GM12878 (cell line): ENCODE results near the gene THY1. TPM values are rescaled to one million over a fixed set of nuclear protein-coding genes. Genes with fewer than 3 reads are reported as not detected.

ENCODE experiments used
- ATAC-seq: fragments of 200-7000 bp; cut with Tn5 transposase; 3 replicates; pipeline ENCODE4 v1.9.1; 2020; ENCODE audit warnings: mild to moderate bottlenecking, moderate library complexity
- BruUV-seq: library from RNA; stranded (reverse); fragments of 400-500 nt; replicated peaks from 2 replicates; lab custom pipeline; 2021; lab: Mats Ljungman, UMichigan
- CTCF ChIA-PET: fragments of 300-600 bp; sonication (Branson Sonifier 250); formaldehyde crosslinking; extraction: SDS; loops from one replicate; lab custom pipeline; 2021; ENCODE audit warnings: inconsistent platforms; lab: Yijun Ruan, JAX
- POLR2A ChIA-PET: fragments of 350-600 bp; formaldehyde crosslinking; extraction: SDS; loops from one replicate; lab custom pipeline; 2021; ENCODE audit warnings: inconsistent platforms; lab: Charles Lee
- RAD21 ChIA-PET: fragments of 300-600 bp; sonication (Branson Sonifier 250); formaldehyde crosslinking; loops from one replicate; lab custom pipeline; 2023; ENCODE audit warnings: antibody characterized with exemption; ENCODE audit not compliant: unreplicated experiment; lab: Charles Lee
- SMC1A ChIA-PET: fragments of 300-600 bp; sonication (Branson Sonifier 250); formaldehyde crosslinking; loops from one replicate; lab custom pipeline; 2023; ENCODE audit not compliant: unreplicated experiment, uncharacterized antibody; lab: Charles Lee
- DNase-seq: peaks from one replicate; pipeline ENCODE4 v3.0.0-alpha.2; 2011; ENCODE audit warnings: low read depth, low spot score
- FAIRE-seq: peaks from 3 replicates; lab custom pipeline; 2011; peaks lifted over from hg19 to GRCh38; lab: Jason Lieb, UNC
- H2AFZ ChIP-seq: 2 replicates; pipeline ENCODE4 v1.6.0; 2011; ENCODE audit warnings: low read depth, low read length, control low read depth; ENCODE audit not compliant: control insufficient read depth
- H3K27ac ChIP-seq: 2 replicates; pipeline ENCODE4 v1.5.1; 2011; ENCODE audit warnings: control low read depth; ENCODE audit not compliant: control insufficient read depth, insufficient read depth
- H3K27me3 ChIP-seq, 2 experiments: replicated peaks in 1 of 2; 2 replicates each; pipeline versions ENCODE4 v1.6.0 to v1.6.1; 2011; ENCODE audit warnings: low read length in 1 of 2; ENCODE audit not compliant: control insufficient read depth in 2 of 2, insufficient read depth in 2 of 2
- H3K36me3 ChIP-seq, 2 experiments: 2 replicates each; pipeline ENCODE4 v1.5.1; 2011; ENCODE audit warnings: low read length in 1 of 2; ENCODE audit not compliant: control insufficient read depth in 2 of 2, insufficient read depth in 2 of 2
- H3K4me1 ChIP-seq: 2 replicates; pipeline ENCODE4 v1.6.1; 2011; ENCODE audit warnings: mild to moderate bottlenecking, low read length, moderate library complexity, mixed read lengths; ENCODE audit not compliant: control insufficient read depth, insufficient read depth
- H3K4me2 ChIP-seq: 2 replicates; pipeline ENCODE4 v1.6.0; 2011; ENCODE audit warnings: control low read depth; ENCODE audit not compliant: control insufficient read depth, insufficient read depth
- H3K4me3 ChIP-seq: fragments of 200-600 bp; sonication (generic); 2 replicates; pipeline ENCODE4 v1.5.1; 2016
- H3K79me2 ChIP-seq: 2 replicates; pipeline ENCODE4 v1.6.0; 2011; ENCODE audit warnings: low read length; ENCODE audit not compliant: control insufficient read depth, insufficient read depth
- H3K9ac ChIP-seq: 2 replicates; pipeline ENCODE4 v1.8.0; 2011; ENCODE audit warnings: low read length, control low read depth, mixed read lengths; ENCODE audit not compliant: control insufficient read depth, insufficient read depth
- H3K9me3 ChIP-seq: replicated peaks from 3 replicates; pipeline ENCODE4 v1.5.1; 2011; ENCODE audit warnings: mild to moderate bottlenecking, low read length; ENCODE audit not compliant: control insufficient read depth, insufficient read depth
- H4K20me1 ChIP-seq: 2 replicates; pipeline ENCODE4 v1.6.0; 2011; ENCODE audit not compliant: control insufficient read depth, insufficient read depth
- ATF7 ChIP-seq: fragments of 450-650 bp; IDR thresholded peaks from 2 replicates; pipeline ENCODE4 v1.6.1; 2016; ENCODE audit warnings: low read depth, mild to moderate bottlenecking
- EED ChIP-seq: sonication (generic); IDR thresholded peaks from 2 replicates; pipeline ENCODE4 v1.6.1; 2016; ENCODE audit warnings: antibody characterized with exemption, low read depth
- ETV6 ChIP-seq, 2 experiments: fragments of 450-650 bp in 1 of 2; IDR thresholded peaks in 1 of 2; conservative IDR thresholded peaks in 1 of 2; 2 replicates each; pipeline ENCODE4 v1.6.1; 2014; ENCODE audit warnings: antibody characterized with exemption in 1 of 2, borderline replicate concordance in 1 of 2, low read depth in 1 of 2, mild to moderate bottlenecking in 1 of 2, moderate library complexity in 1 of 2
- IKZF1 ChIP-seq: fragments of 450-650 bp; conservative IDR thresholded peaks from 2 replicates; pipeline ENCODE4 v1.6.1; 2017; ENCODE audit warnings: antibody characterized with exemption, mild to moderate bottlenecking
- IKZF2 ChIP-seq, 2 experiments: fragments of 450-650 bp; IDR thresholded peaks; 2 replicates each; pipeline ENCODE4 v1.6.1; 2017; ENCODE audit warnings: mild to moderate bottlenecking in 2 of 2, moderate library complexity in 2 of 2
- IRF5 ChIP-seq: fragments of 450-650 bp; IDR thresholded peaks from 2 replicates; pipeline ENCODE4 v1.6.1; 2017; ENCODE audit warnings: borderline replicate concordance
- MXI1 ChIP-seq: fragments of 150-350 bp; IDR thresholded peaks from 2 replicates; pipeline ENCODE4 v1.6.1; 2011; ENCODE audit warnings: low read depth, mild to moderate bottlenecking, inconsistent platforms, low read length, improper control_type of control experiment
- NFXL1 ChIP-seq: fragments of 450-650 bp; IDR thresholded peaks from 2 replicates; pipeline ENCODE4 v1.6.1; 2017; ENCODE audit warnings: antibody characterized with exemption, mild to moderate bottlenecking, borderline replicate concordance
- NFYB ChIP-seq: IDR thresholded peaks from 2 replicates; pipeline ENCODE4 v1.6.1; 2011; ENCODE audit warnings: low read depth, mild to moderate bottlenecking, low read length, improper control_type of control experiment, moderate library complexity; ENCODE audit not compliant: insufficient read depth
- SREBF2 ChIP-seq: IDR thresholded peaks from 2 replicates; pipeline ENCODE4 v1.6.1; 2012; ENCODE audit warnings: mild to moderate bottlenecking, low read length
- TARDBP ChIP-seq: IDR thresholded peaks from 2 replicates; pipeline ENCODE4 v1.6.1; 2016; ENCODE audit warnings: borderline replicate concordance
- ZBTB33 ChIP-seq: fragments of 450-650 bp; IDR thresholded peaks from 2 replicates; pipeline ENCODE4 v1.6.1; 2017; ENCODE audit warnings: mild to moderate bottlenecking
- ZNF207 ChIP-seq: fragments of 450-650 bp; IDR thresholded peaks from 2 replicates; pipeline ENCODE4 v1.6.1; 2014; ENCODE audit warnings: antibody characterized with exemption, mild to moderate bottlenecking, borderline replicate concordance
- WGBS: methylation state at CpG from one replicate; pipeline ENCODE4 v1.1.6; 2016; ENCODE audit warnings: low lambda C conversion rate; ENCODE audit not compliant: insufficient replicate concordance, insufficient coverage; ENCODE audit errors: missing lambda C conversion rate; 5-methylcytosine and 5-hydroxymethylcytosine counted together
- in situ Hi-C: fragments of 300-500 bp; cut with MboI; formaldehyde crosslinking; loops from 9 replicates; pipeline ENCODE4 v1.14.3; 2018; ENCODE audit warnings: mixed read lengths
- intact Hi-C: fragments of 100-400 bp; cut with micrococcal nuclease; formaldehyde crosslinking; loops from one replicate; pipeline ENCODE4 v1.14.2; 2022; ENCODE audit not compliant: unreplicated experiment
- polyA plus RNA-seq, 11 experiments: library from polyadenylated mRNA; depleted of rRNA in 4 of 11; unstranded in 6 of 11; stranded (reverse) in 5 of 11; fragments of >200 nt; fragmentation: Nextera tagmentation in 4 of 11; fragmentation: Illumina TruSeq in 1 of 11; extraction: Ambion mirVana in 4 of 11; extraction: Trizol in 1 of 11; gene quantifications; 1 replicate in 1 of 11; 2 replicates in 10 of 11; pipeline versions ENCODE4 v1.2.1 to v1.2.3, GENCODE V29; 2011 to 2016; ENCODE audit warnings: inconsistent platforms in 2 of 11, missing spikeins in 2 of 11, low read depth in 1 of 11
- total RNA-seq, 4 experiments: library from RNA; depleted of rRNA in 3 of 4; stranded (reverse); fragments of >200 nt in 3 of 4; fragmentation: Illumina TruSeq in 1 of 4; extraction: Trizol in 1 of 4; gene quantifications; 2 replicates each; pipeline versions ENCODE4 v1.2.1 to v1.2.3, GENCODE V29; 2013 to 2021

Gene THY1
- total and polyA plus RNA-seq, 10 of the 15 experiments (the other 5 are each of a cell fraction or from before 2014, with no cell fraction given), result 0.86 to 20.1 (median 3.2) TPM

- TF ChIP-seq ZBTB33 (no peak), IKZF2 (IDR thresholded peaks at IDR 0.05) (no peak), MXI1 (no peak), SREBF2 (no peak)
These were observed 42.7 kb downstream of the THY1 start (continued) for GRCh38 chr11:119380160-119380826.

GRCh38 chr11:119378851-119379465 is 44.0 kb downstream of the THY1 start:
- FAIRE-seq, result no peak
- Histone ChIP-seq H3K79me2 (no peaks in the 10 kb centered on the region), H3K4me3 (no peak overlapping the region)
- SMC1A ChIA-PET, result interaction anchor here (0.6 to 0.8 kb wide), 2 partner anchors 96 to 419 kb away, joined by 3 to 4 read pairs; no protein-coding TSS in a partner anchor
- no peak for TF ChIP-seq IKZF1
- no peak for TF ChIP-seq ATF7
- no peak for TF ChIP-seq EED
- no peak for TF ChIP-seq ETV6 (conservative IDR thresholded peaks at IDR 0.05 in 1 of 2, IDR thresholded peaks at IDR 0.05 in 1 of 2; ENCODE audit: borderline replicate concordance in 1 of 2, low read depth in 1 of 2)
- no peak for TF ChIP-seq TARDBP
- TF ChIP-seq ZNF207, result no peak
- no peak for TF ChIP-seq IRF5
- TF ChIP-seq NFXL1, result no peak
- TF ChIP-seq NFYB, result no peak
- TF ChIP-seq, all 136 proteins: peak for 0
- CTCF ChIA-PET, result interaction anchor here (1.4 to 17.9 kb wide), 3 partner anchors 22 to 96 kb away, joined by 5 to 183 read pairs (median 5); no protein-coding TSS in a partner anchor
- intact Hi-C loops, result no loop called here
- no peaks in the 10 kb centered on the region for H3K36me3 ChIP-seq
- no peak for ATAC-seq
- H3K27me3 ChIP-seq, result peaks cover 0 to 8% of the 10 kb centered on the region in 2 experiments; a peak in 3 of 4 replicates
- no peaks in the 10 kb centered on the region for H4K20me1 ChIP-seq
- no peaks in the 10 kb centered on the region for H3K9me3 ChIP-seq
- RAD21 ChIA-PET, result interaction anchor here (0.9 kb wide), 1 partner anchor 96 kb away, joined by 3 read pairs; no protein-coding TSS in a partner anchor
- no TSS peak for BruUV-seq
- DNase-seq, result no peak
- POLR2A ChIA-PET, result no interaction called here
- in situ Hi-C loops, result no loop called here
- H3K4me1 ChIP-seq, result 0 out of 2 replicates have a peak, but pooled peaks cover 3% of the 10 kb centered on the region
- H3K4me2 ChIP-seq, result no peak overlapping the region
- no peak overlapping the region for H3K9ac ChIP-seq
- no peak overlapping the region for H2AFZ ChIP-seq
- no peak overlapping the region for H3K27ac ChIP-seq
- 50% methylated on average over 10 of the region's 10 CpGs for WGBS
